GM23248 (cell line): ENCODE data around the gene KIF3B.

Experiments
- EZH2 ChIP-seq: fragments of 200-600 bp; sonication (generic); IDR thresholded peaks from 2 replicates; pipeline ENCODE4 v1.6.1; 2018; ENCODE audit warnings: antibody characterized with exemption, mild to moderate bottlenecking; ENCODE audit not compliant: insufficient read depth, poor library complexity, severe bottlenecking
- EZH2phosphoT487 ChIP-seq: fragments of 200-600 bp; sonication (generic); IDR thresholded peaks from 2 replicates; pipeline ENCODE4 v1.6.1; 2018; ENCODE audit warnings: antibody characterized with exemption, moderate library complexity, mild to moderate bottlenecking, low read depth; ENCODE audit not compliant: insufficient read depth

- TF ChIP-seq EZH2phosphoT487 (no peak), EZH2 (no peak)
Measured at GRCh38 chr20:32368323-32368722, 90.9 kb downstream of the KIF3B start.
